Activated CD4-positive, alpha-beta memory T cell treated with anti-CD3 and anti-CD28 coated beads, Interleukin-2, amount 10 ng/mL, durations not matched to agents 7 days and 5 days (primary cell): ENCODE data around the gene RASA1. TPM values are rescaled to one million over a fixed set of nuclear protein-coding genes. Genes with fewer than 3 reads are reported as not detected.
A peak's percentile ranks its signal among the peaks of the same experiment; 100 is the strongest.
"Not testable (repeated sequence)": the region's sequence is repeated elsewhere in the genome, so short reads cannot be mapped to it uniquely, and the experiment has no call there.

Experiments used
- CTCF ChIA-PET: fragments of 350-600 bp; sonication (Branson Sonifier 250); formaldehyde crosslinking; loops from one replicate; lab custom pipeline; 2021; ENCODE audit warnings: antibody characterized with exemption, inconsistent platforms; lab: Charles Lee
- POLR2A ChIA-PET: fragments of 350-600 bp; sonication (Branson Sonifier 250); formaldehyde crosslinking; loops from one replicate; lab custom pipeline; 2021; ENCODE audit warnings: antibody characterized with exemption; lab: Charles Lee
- DNase-seq: peaks from one replicate; pipeline ENCODE4 v3.0.0-alpha.2; 2020
- H3K27ac Mint-ChIP-seq: one replicate; pipeline ENCODE4 v1.8.0; 2021; ENCODE audit warnings: mild to moderate bottlenecking, mixed read lengths
- H3K27me3 Mint-ChIP-seq: one replicate; pipeline ENCODE4 v1.8.0; 2021; ENCODE audit warnings: mixed read lengths
- H3K36me3 Mint-ChIP-seq: one replicate; pipeline ENCODE4 v1.8.0; 2021; ENCODE audit warnings: low read depth, mixed read lengths
- H3K4me1 Mint-ChIP-seq: one replicate; pipeline ENCODE4 v1.8.0; 2021; ENCODE audit warnings: mixed read lengths
- H3K4me3 Mint-ChIP-seq: one replicate; pipeline ENCODE4 v1.8.0; 2021; ENCODE audit warnings: mild to moderate bottlenecking, mixed read lengths
- H3K9me3 Mint-ChIP-seq: one replicate; pipeline ENCODE4 v1.8.0; 2021; ENCODE audit warnings: mixed read lengths
- total RNA-seq, 2 experiments: library from RNA; stranded (reverse); gene quantifications; one replicate each; pipeline ENCODE4 v1.2.3, GENCODE V29; 2021

Gene RASA1
- total RNA-seq, 2 experiments from 2014 or later = 22.5 to 23.5 TPM

GRCh38 chr5:87263498-87263897, 4.2 kb upstream of the RASA1 start:
- Mint-ChIP-seq H3K9me3 (no peaks in the 10 kb centered on the region), H3K4me3 (no peak overlapping the region), H3K27ac (no peak overlapping the region), H3K36me3 (peaks cover 6% of the 10 kb centered on the region), H3K4me1 (peaks cover 12% of the 10 kb centered on the region), H3K27me3 (peaks cover 3% of the 10 kb centered on the region)
- no peak for DNase-seq
- ChIA-PET CTCF (no interaction called here), POLR2A (no interaction called here)

GRCh38 chr5:87266914-87267573, 639 bp upstream of the RASA1 start:
- ChIA-PET CTCF (interaction anchor here (1.1 kb wide), 1 partner anchor 150 kb away, joined by 3 read pairs; no protein-coding TSS in a partner anchor), POLR2A (interaction anchor here (1.0 to 2.6 kb wide), 10 partner anchors 15 to 461 kb away, joined by 3 to 13 read pairs (median 4); partner anchors contain the start of gene CCNH)
- no peak for DNase-seq
- Mint-ChIP-seq H3K27me3 (peaks cover 3% of the 10 kb centered on the region), H3K36me3 (peaks cover 23% of the 10 kb centered on the region), H3K4me1 (peaks cover 34% of the 10 kb centered on the region), H3K4me3 (peak overlapping the region; percentile 91), H3K9me3 (no peaks in the 10 kb centered on the region), H3K27ac (peak overlapping the region; percentile 90)

DNA sequence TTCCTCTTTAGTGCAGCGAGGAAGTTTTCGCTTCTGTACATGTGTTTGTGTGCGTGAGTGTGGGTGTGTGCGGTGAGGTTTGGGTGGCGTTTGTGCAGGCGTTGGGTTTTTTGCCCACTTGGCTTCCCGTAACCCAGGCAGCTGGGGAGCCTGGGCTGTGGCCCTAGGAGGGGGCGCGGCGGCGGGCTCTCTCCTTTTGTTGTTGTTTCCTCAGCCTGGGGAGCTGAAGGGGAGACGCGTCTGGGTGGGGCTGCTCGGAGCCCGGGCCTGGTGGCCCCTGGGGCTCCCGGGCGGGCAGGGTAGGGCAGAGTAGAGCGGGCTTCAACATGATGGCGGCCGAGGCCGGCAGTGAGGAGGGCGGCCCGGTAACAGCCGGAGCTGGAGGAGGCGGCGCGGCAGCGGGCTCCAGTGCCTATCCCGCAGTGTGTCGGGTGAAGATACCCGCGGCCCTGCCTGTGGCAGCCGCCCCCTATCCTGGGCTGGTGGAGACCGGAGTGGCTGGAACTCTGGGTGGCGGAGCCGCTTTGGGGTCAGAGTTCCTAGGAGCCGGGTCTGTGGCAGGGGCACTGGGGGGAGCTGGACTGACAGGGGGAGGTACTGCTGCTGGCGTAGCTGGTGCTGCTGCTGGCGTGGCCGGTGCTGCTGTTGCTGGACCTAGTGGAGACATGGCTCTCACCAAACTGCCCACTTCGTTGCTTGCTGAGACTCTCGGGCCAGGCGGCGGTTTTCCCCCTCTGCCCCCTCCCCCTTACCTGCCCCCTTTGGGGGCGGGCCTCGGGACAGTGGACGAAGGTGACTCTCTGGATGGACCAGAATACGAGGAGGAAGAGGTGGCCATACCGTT, 665 bp downstream of the RASA1 start:
- H3K4me1 Mint-ChIP-seq = peaks cover 37% of the 10 kb centered on the region
- H3K9me3 Mint-ChIP-seq = no peaks in the 10 kb centered on the region
- ChIA-PET CTCF (interaction anchor here (0.7 to 2.8 kb wide), 7 partner anchors 9 to 151 kb away, joined by 3 to 16 read pairs (median 3); no protein-coding TSS in a partner anchor), POLR2A (interaction anchor here (0.8 to 2.6 kb wide), 17 partner anchors 10 to 463 kb away, joined by 3 to 13 read pairs (median 3); partner anchors contain the start of gene CCNH)
- H3K27me3 Mint-ChIP-seq = no peaks in the 10 kb centered on the region
- peak overlapping the region; percentile 91 for H3K4me3 Mint-ChIP-seq
- DNase-seq = no peak
- H3K36me3 Mint-ChIP-seq = peaks cover 27% of the 10 kb centered on the region
- H3K27ac Mint-ChIP-seq = peak overlapping the region; percentile 90

GRCh38 chr5:87268970-87269377, 1.3 kb downstream of the RASA1 start:
- CTCF ChIA-PET = interaction anchor here (1.4 to 2.8 kb wide), 2 partner anchors 15 to 80 kb away, joined by 3 to 16 read pairs; no protein-coding TSS in a partner anchor
- peaks cover 29% of the 10 kb centered on the region for H3K36me3 Mint-ChIP-seq
- POLR2A ChIA-PET = interaction anchor here (0.8 to 2.6 kb wide), 12 partner anchors 9 to 144 kb away, joined by 3 to 13 read pairs (median 4); partner anchors contain the start of gene CCNH

DNA sequence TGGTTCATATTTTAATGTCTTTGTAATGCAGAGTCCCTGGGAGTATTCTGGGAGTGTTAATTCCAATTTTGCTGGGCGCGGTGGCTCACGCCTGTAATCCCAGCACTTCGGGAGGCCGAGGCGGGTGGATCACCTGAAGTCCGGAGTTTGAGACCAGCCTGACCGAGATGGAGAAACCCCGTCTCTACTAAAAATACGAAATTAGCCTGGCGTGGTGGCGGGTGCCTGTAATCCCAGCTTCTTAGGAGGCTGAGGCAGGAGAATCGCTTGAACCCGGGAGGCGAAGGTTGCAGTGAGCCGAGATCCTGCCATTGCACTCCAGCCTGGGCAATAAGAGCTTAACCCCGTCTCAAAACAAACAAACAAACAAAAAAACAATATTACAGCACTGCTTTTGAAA, 3.2 kb downstream of the RASA1 start:
- DNase-seq, POLR2A ChIA-PET, H3K27me3 Mint-ChIP-seq, H3K4me3 Mint-ChIP-seq, CTCF ChIA-PET, H3K27ac Mint-ChIP-seq, H3K9me3 Mint-ChIP-seq: not testable (repeated sequence)
- Mint-ChIP-seq H3K36me3 (peaks cover 39% of the 10 kb centered on the region), H3K4me1 (peaks cover 44% of the 10 kb centered on the region)

More at GRCh38 chr5:87268970-87269377, 1.3 kb downstream of the RASA1 start:
- no peak for DNase-seq
- peaks cover 38% of the 10 kb centered on the region for H3K4me1 Mint-ChIP-seq
- H3K27ac Mint-ChIP-seq = peak overlapping the region; percentile 90
- H3K27me3 Mint-ChIP-seq = no peaks in the 10 kb centered on the region
- H3K4me3 Mint-ChIP-seq = peak overlapping the region; percentile 91
- no peaks in the 10 kb centered on the region for H3K9me3 Mint-ChIP-seq

- Mint-ChIP-seq H3K4me1 (peaks cover 33% of the 10 kb centered on the region), H3K27ac (no peak overlapping the region), H3K4me3 (no peak overlapping the region), H3K9me3 (peaks cover 2% of the 10 kb centered on the region), H3K27me3 (no peaks in the 10 kb centered on the region), H3K36me3 (peaks cover 62% of the 10 kb centered on the region)
- CTCF ChIA-PET = interaction anchor here (0.9 kb wide), 1 partner anchor 9 kb away, joined by 3 read pairs; the partner anchor contains the start of gene RASA1
- POLR2A ChIA-PET = no interaction called here
- DNase-seq = no peak
Measured at GRCh38 chr5:87276655-87277054, 9.0 kb downstream of the RASA1 start.

DNA sequence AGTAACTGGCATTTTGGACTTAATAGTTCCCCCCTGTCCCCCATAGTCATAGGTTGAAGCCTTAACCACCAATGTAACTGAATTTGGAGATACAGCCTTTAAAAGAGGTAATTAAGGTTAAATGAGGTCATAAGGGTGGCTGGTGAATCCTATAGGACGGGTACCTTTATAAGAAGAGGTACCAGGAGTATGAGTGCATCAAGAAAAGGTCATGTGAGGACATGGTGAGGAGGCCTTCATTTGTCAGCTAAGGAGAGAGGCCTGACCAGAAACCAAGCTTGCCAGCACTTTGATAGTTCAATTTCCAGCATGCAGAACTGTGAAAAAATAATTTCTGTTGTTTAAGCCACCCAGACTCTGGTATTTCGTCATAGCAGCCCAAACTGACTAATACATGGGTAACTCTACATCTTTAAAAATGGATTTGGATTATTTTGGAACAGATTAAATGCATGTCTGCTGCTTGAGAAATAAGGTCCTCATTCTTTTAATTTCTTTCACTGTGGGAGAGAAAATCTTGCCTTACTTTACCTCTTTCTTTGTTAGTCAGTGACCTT, 9.7 kb downstream of the RASA1 start:
- POLR2A ChIA-PET = no interaction called here
- Mint-ChIP-seq H3K36me3 (peaks cover 63% of the 10 kb centered on the region), H3K27me3 (no peaks in the 10 kb centered on the region), H3K4me1 (peaks cover 37% of the 10 kb centered on the region), H3K4me3 (no peak overlapping the region), H3K27ac (no peak overlapping the region), H3K9me3 (peaks cover 2% of the 10 kb centered on the region)
- CTCF ChIA-PET = interaction anchor here (0.9 kb wide), 1 partner anchor 9 kb away, joined by 3 read pairs; the partner anchor contains the start of gene RASA1
- no peak for DNase-seq

GRCh38 chr5:87278590-87279100, 11.0 kb downstream of the RASA1 start:
- ChIA-PET CTCF (no interaction called here), POLR2A (no interaction called here)
- peaks cover 2% of the 10 kb centered on the region for H3K9me3 Mint-ChIP-seq
- no peaks in the 10 kb centered on the region for H3K27me3 Mint-ChIP-seq
- peaks cover 45% of the 10 kb centered on the region for H3K4me1 Mint-ChIP-seq
- no peak overlapping the region for H3K27ac Mint-ChIP-seq
- peaks cover 64% of the 10 kb centered on the region for H3K36me3 Mint-ChIP-seq
- no peak for DNase-seq
- no peak overlapping the region for H3K4me3 Mint-ChIP-seq

GRCh38 chr5:87282269-87282668, 14.6 kb downstream of the RASA1 start:
- no peak for DNase-seq
- H3K27ac Mint-ChIP-seq = peak overlapping the region; percentile 79
- ChIA-PET POLR2A (interaction anchor here (1.0 kb wide), 1 partner anchor 14 kb away, joined by 4 read pairs; the partner anchor contains the start of gene RASA1), CTCF (interaction anchor here (1.1 to 2.5 kb wide), 2 partner anchors 13 to 21 kb away, joined by 3 to 16 read pairs; partner anchors contain the start of gene RASA1)
- H3K27me3 Mint-ChIP-seq = no peaks in the 10 kb centered on the region
- peaks cover 37% of the 10 kb centered on the region for H3K4me1 Mint-ChIP-seq
- H3K9me3 Mint-ChIP-seq = no peaks in the 10 kb centered on the region
- peaks cover 57% of the 10 kb centered on the region for H3K36me3 Mint-ChIP-seq
- peak overlapping the region; percentile 43 for H3K4me3 Mint-ChIP-seq

GRCh38 chr5:87287266-87287665, 19.6 kb downstream of the RASA1 start:
- Mint-ChIP-seq H3K9me3 (peaks cover 12% of the 10 kb centered on the region), H3K36me3 (peaks cover 44% of the 10 kb centered on the region), H3K4me1 (peaks cover 19% of the 10 kb centered on the region)
- DNase-seq, H3K27ac Mint-ChIP-seq, CTCF ChIA-PET, H3K4me3 Mint-ChIP-seq, POLR2A ChIA-PET, H3K27me3 Mint-ChIP-seq: not testable (repeated sequence)

GRCh38 chr5:87298692-87299362, 31.1 kb downstream of the RASA1 start:
- Mint-ChIP-seq H3K4me1 (peaks cover 57% of the 10 kb centered on the region), H3K9me3 (peaks cover 2% of the 10 kb centered on the region), H3K27ac (no peak overlapping the region), H3K4me3 (no peak overlapping the region), H3K36me3 (peaks cover 22% of the 10 kb centered on the region), H3K27me3 (no peaks in the 10 kb centered on the region)
- no peak for DNase-seq
- ChIA-PET POLR2A (interaction anchor here (1.1 to 1.4 kb wide), 2 partner anchors 30 to 112 kb away, joined by 3 read pairs; no protein-coding TSS in a partner anchor), CTCF (no interaction called here)

DNA sequence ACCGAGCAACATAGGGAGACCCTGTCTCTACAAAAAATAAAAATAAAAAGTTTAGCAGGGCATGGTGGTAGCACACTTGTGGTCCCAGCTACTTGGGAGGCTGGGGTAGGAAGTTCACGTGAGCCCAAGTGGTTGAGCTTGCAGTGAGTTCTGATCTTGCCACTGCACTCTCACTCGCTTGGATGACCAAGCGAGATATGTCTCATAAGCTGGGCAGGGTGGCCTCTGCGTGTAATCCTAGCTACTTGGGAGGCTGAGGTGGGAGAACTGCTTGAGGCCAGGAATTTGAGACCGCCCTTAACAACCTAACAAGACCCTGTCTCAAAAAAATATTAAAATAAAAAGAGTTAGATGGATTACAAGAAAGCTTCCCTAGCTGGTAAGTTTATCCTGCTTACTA, 32.5 kb downstream of the RASA1 start:
- Mint-ChIP-seq H3K4me1 (peaks cover 56% of the 10 kb centered on the region), H3K36me3 (peaks cover 35% of the 10 kb centered on the region), H3K27ac (no peak overlapping the region), H3K27me3 (no peaks in the 10 kb centered on the region), H3K4me3 (no peak overlapping the region), H3K9me3 (peaks cover 2% of the 10 kb centered on the region)
- POLR2A ChIA-PET = interaction anchor here (0.6 to 1.0 kb wide), 2 partner anchors 28 to 33 kb away, joined by 3 read pairs; no protein-coding TSS in a partner anchor
- CTCF ChIA-PET = interaction anchor here (0.6 to 1.1 kb wide), 3 partner anchors 32 to 183 kb away, joined by 3 read pairs; partner anchors contain the start of gene RASA1
- DNase-seq = no peak
